ENCODE data around the gene IGF1R.

Gene IGF1R

GRCh38 chr15:98842192-98842972, 194.0 kb downstream of the IGF1R start:
- DNase-seq, result no peak

DNA sequence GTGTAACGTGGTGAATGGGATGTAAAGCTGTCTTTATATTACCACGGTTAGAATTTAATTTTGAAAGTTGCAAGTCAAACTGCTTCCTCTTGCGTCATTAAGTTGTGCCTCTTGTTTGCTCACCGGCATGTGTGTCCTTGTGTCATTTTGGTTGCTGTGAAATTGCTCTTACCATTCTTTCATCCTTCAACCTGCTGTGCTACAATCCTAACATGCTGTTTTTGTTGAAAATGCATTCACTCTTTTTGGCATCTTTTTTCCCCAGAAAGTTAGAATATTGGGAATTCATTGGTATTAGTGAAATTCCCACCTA, 194.6 kb downstream of the IGF1R start:
- DNase-seq, result no peak

- no peak for DNase-seq
Measured at GRCh38 chr15:98843844-98844243, 195.5 kb downstream of the IGF1R start.

GRCh38 chr15:98844261-98844660, 195.9 kb downstream of the IGF1R start:
- DNase-seq, result no peak

DNA sequence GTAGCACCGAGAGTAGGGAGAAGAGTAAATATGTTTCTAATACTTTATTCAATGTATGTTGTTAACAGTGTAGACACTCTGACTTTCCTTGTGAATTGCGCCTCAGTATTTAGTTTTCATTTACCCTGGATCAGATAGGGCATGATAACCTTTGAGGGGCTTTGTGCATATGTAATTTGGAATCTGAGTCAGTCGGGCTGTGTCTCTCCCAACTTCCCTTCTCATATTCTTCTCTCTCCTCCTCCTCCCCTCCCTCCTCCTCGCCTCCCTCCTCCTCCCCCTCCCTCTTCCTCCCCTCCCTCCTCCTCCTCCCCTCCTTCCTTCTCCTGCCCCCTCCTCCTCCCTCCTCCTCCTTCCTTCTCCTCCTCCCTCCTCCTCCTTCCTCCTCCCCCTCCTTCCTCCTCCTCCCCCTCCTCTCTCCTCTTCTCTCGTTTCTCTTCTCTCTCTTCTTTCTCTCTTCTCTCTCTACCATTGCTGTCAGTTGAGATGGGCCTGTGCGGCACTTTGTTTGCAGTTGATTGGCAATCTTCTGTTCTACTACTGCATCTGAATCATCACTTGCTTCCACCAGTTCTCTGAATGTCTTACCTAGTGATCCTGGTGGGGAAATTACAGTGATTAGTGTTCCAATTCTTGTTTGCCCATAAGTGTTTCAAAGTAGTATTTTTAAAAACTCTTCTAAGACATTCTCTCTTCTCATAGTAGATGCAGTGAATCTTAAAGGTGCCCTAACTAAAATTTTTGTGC, 197.0 kb downstream of the IGF1R start:
- no peak for DNase-seq

GRCh38 chr15:98850961-98851572, 202.7 kb downstream of the IGF1R start:
- peak; percentile 71 to 72 for DNase-seq

DNA sequence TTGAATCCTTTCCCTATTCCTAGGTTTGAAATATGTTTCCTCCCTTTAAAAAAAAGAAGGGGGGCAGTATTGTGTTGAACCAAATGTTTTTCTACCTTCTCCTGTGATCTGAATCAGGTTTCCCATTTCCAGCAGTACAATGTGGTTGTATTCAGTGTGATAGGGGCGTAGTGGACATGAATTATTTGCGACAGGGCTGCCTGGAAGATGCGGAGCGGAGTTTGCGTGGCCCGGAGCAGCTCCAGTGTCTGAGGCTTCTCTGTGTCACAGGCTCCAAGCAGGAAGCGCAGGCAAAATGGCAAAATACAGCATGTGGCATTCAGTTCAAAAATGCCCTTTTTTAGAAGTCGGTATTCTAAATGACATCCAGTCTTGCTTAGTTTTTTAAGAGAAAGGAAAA, 204.8 kb downstream of the IGF1R start:
- DNase-seq, result peak; percentile 79

GRCh38 chr15:98853617-98854420, 205.5 kb downstream of the IGF1R start:
- no peak for DNase-seq

- no peak for DNase-seq
Measured at GRCh38 chr15:98854496-98854895, 206.2 kb downstream of the IGF1R start.

DNA sequence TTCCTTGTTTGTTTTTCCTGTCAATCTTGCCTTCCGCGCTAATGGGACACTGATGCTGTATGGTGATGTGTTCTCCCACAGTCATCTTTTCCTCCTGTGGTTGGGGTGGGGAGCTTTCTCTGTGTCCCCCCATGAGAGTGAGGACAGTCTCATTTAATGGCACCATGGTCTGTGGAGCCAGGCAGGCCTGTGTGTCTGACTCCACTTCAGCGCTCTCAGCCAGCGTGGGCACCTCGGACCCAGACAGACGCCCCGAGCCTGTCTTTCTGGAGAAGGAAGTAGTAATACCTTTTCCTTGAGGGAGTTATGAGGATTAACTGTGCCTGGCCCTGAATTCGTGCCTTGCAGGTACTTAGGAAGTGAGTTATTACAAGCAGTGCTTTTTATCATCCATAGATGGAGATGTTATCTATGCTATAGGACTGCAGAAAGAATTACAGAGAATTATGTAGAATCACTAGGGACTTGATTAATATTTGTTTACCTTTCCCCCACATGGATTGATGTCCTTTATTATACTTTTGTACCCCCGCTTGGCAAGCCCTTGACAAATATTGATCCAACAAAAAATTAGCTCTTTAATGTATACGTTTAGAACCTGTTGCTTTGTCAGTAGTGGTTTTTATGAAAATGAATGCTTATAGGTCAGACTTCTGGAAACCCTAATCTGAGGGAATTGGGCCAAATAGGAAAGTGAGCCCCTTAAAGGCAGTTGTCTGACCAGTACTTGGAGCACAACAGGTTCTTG, 206.9 kb downstream of the IGF1R start:
- no peak for DNase-seq

DNA sequence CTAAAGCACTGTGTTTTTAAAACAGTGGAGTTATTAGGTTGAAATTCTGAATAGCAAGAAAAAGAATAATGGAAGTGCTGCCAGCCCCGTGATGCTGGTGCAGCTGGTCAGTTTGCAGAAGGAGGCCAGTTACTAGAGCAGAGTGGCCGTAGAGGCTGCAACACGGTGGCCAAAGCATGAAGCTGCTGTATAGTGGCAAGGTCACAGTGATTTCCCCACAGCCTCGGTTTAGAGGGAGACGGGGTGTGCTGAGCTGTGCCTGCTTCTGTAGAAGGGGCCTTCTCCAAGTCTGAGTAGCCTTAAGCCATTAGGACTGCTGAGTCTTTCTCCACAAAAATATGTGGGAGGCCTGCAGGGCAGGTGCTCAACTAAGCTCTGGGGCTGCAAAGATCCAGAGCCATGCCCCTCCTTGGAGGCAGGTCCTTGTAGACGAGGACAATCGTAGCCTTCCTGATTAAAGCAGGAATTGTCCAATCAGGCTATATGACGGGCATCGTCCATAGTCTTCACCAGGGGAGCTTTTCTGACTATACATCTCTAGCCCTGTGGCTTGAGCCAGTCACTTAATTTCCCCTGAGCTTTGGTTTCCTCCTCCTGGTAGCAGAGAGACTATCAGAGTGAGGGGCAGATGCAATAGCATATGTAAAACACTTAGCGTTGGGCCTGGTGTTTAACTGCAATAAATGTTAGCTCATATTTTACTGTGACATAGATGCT, 207.6 kb downstream of the IGF1R start:
- no peak for DNase-seq

- DNase-seq, result no peak
Measured at GRCh38 chr15:98856532-98856907, 208.2 kb downstream of the IGF1R start.

DNA sequence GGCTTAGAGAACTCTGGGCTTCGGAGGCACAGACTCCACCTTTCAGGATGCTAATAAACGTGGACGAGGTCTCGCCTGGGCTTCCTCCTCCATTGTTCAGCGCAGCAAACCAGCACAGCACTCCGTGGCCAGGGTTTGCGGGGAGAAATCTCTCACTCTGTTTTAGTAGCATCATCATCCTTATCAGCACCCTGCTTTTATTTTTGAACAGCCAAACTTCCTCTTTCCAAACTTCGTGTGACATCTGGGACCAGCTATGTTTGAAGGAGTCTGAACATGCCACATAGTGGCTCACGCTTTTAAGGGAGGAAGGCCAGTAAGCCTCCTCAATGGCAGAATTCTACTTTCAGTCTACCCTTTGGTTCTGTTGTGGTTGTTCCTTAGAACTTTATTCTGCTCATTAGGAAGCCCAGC, 210.3 kb downstream of the IGF1R start:
- DNase-seq, result peak in 1 of 2 donors; percentile 24

GRCh38 chr15:98859149-98859548, 210.8 kb downstream of the IGF1R start:
- DNase-seq, result no peak

DNA sequence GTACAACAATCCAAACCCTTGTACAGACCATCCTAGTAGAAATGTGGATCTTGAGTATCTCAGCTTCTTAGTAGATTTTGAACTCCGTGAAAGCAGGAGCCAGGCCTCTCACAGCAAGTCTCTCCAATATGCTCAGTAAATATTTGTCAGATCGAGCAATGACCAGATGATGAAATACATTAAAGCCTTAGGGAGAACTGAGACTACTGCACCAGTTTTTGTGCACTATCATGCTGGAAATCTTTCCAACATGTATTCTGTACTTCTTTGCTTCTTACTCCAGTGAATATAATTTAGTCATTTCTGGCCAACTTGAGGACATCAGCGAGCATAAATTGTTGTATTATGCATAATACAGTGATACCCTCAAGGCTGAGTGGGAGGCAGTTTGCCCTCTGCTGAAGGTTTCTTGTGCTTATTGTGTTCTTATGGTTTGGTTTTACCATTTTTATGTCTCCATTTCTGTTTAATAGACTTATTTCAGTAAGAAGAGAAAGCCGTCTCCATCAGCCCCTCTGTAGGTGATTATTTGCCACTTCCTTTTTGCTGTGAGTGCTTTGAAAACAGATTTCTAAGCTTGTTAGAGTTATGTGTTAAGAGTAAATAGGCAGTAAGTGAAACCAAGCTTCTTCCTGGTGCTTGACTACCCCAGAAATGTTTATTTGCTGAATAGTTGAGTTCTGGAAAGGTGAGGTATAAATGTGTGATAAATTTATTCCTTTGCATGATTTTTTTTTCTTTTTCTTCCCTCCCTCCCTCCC, 212.1 kb downstream of the IGF1R start:
- peak in 1 of 2 donors; percentile 21 for DNase-seq

DNA sequence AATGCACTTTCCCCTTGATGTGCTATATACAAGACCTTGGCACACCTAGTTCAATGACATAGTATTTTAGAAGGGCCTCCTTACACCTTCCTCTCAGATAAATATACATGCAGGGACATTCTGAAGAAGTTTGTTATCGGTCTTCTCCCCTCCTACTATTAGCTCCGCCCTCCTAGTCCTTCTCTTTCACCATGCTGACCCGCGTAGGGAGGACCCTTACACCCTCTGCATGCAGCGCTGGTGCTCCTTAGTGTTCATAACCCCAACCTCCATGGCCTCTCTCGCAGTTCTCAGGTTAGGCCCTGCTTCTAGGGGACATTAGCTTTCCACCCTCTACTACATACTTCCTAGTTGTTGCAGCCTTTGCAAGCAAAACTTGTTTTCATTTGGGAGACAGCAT, 212.8 kb downstream of the IGF1R start:
- no peak for DNase-seq

DNA sequence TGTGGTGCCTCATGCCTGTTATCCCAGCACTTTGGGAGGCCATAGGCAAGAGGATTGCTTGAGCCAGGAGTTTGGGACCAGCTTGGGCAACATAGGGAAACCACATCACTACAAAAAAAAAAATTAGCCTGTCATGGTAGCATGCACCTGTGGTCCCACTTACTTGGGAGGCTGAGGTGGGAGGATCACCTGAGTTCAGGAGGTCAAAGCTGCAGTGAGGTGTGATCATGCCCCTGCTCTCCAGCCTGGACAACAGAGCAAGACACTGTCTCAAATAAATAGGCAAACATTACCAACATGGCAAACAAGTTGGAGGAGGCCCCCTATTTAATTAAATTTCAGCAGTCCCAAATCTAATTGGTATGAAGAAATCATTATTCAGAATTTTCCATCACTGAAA, 215.6 kb downstream of the IGF1R start:
- no peak for DNase-seq

GRCh38 chr15:98865397-98866339, 217.3 kb downstream of the IGF1R start:
- DNase-seq, result peak; percentile 70 to 72

DNA sequence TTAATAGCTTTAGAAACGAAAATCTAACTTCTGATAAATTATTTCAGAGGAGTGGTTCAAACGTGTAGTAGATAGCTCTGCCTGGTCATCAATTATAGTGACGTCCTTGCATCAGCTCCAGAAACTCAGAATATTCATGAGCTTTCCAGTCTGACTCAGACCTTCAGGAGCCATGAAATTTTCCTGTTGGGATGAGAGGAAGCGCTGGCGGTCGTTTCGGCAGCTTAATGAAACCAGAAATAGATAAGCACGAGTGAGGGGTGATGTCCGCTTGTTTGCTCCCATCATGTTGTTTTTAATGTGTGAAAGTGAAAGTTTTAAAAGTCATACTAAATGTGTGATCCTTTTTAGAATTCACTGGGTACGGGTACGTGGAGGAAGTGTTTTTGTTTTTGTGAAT, 218.2 kb downstream of the IGF1R start:
- peak in 1 of 2 donors; percentile 4 for DNase-seq

GRCh38 chr15:98868564-98868963, 220.2 kb downstream of the IGF1R start:
- no peak for DNase-seq
